ENCODE measurements around the gene MSGN1. TPM values are rescaled to one million over a fixed set of nuclear protein-coding genes. Genes with fewer than 3 reads are reported as not detected.
A peak's percentile ranks its signal among the peaks of the same experiment; 100 is the strongest.
"Not testable (repeated sequence)": the region's sequence is repeated elsewhere in the genome, so short reads cannot be mapped to it uniquely, and the experiment has no call there.

The MSGN1 gene
- total RNA-seq, 2 experiments from 2014 or later, result not detected

GRCh38 chr2:17813010-17813741, 3.1 kb upstream of the MSGN1 start:
- H3K36me3 Mint-ChIP-seq (ENCODE audit: low read depth), result no peaks in the 10 kb centered on the region
- CTCF ChIA-PET, result interaction anchor here (0.7 kb wide), 1 partner anchor 1898 kb away, joined by 3 read pairs; no protein-coding TSS in a partner anchor
- no peak overlapping the region for H3K4me3 Mint-ChIP-seq
- no peak for ATAC-seq
- H3K27ac Mint-ChIP-seq, result no peak overlapping the region
- H3K9me3 Mint-ChIP-seq (ENCODE audit: insufficient read depth), result no peaks in the 10 kb centered on the region
- peaks cover 32% of the 10 kb centered on the region for H3K27me3 Mint-ChIP-seq (ENCODE audit: low read depth)
- H3K4me1 Mint-ChIP-seq (ENCODE audit: low read depth), result peaks cover 10% of the 10 kb centered on the region
- DNase-seq, result no peak
- POLR2A ChIA-PET, result interaction anchor here (0.6 kb wide), 1 partner anchor 44 kb away, joined by 3 read pairs; no protein-coding TSS in a partner anchor

GRCh38 chr2:17813742-17814473, 2.4 kb upstream of the MSGN1 start:
- Mint-ChIP-seq H3K9me3 (ENCODE audit: insufficient read depth) (no peaks in the 10 kb centered on the region), H3K36me3 (ENCODE audit: low read depth) (no peaks in the 10 kb centered on the region), H3K27me3 (ENCODE audit: low read depth) (peaks cover 32% of the 10 kb centered on the region), H3K4me1 (ENCODE audit: low read depth) (peaks cover 10% of the 10 kb centered on the region), H3K27ac (no peak overlapping the region), H3K4me3 (no peak overlapping the region)
- ChIA-PET POLR2A (interaction anchor here (0.6 kb wide), 1 partner anchor 45 kb away, joined by 3 read pairs; no protein-coding TSS in a partner anchor), CTCF (interaction anchor here (0.7 kb wide), 1 partner anchor 1899 kb away, joined by 3 read pairs; no protein-coding TSS in a partner anchor)
- DNase-seq (no peak), ATAC-seq (no peak)

- Mint-ChIP-seq H3K27ac (no peak overlapping the region), H3K36me3 (ENCODE audit: low read depth) (no peaks in the 10 kb centered on the region), H3K27me3 (ENCODE audit: low read depth) (peaks cover 32% of the 10 kb centered on the region), H3K9me3 (ENCODE audit: insufficient read depth) (no peaks in the 10 kb centered on the region), H3K4me1 (ENCODE audit: low read depth) (peaks cover 10% of the 10 kb centered on the region), H3K4me3 (no peak overlapping the region)
- ChIA-PET POLR2A (no interaction called here), CTCF (no interaction called here)
- DNase-seq (no peak), ATAC-seq (no peak)
Observed at GRCh38 chr2:17814601-17815000, 1.7 kb upstream of the MSGN1 start.

GRCh38 chr2:17815468-17816184, 634 bp upstream of the MSGN1 start:
- Mint-ChIP-seq H3K4me1 (ENCODE audit: low read depth) (peaks cover 12% of the 10 kb centered on the region), H3K27me3 (ENCODE audit: low read depth) (peaks cover 32% of the 10 kb centered on the region), H3K36me3 (ENCODE audit: low read depth) (no peaks in the 10 kb centered on the region), H3K27ac (no peak overlapping the region), H3K4me3 (no peak overlapping the region), H3K9me3 (ENCODE audit: insufficient read depth) (no peaks in the 10 kb centered on the region)
- DNase-seq (no peak), ATAC-seq (no peak)
- ChIA-PET POLR2A (interaction anchor here (0.6 kb wide), 1 partner anchor 1316 kb away, joined by 3 read pairs; no protein-coding TSS in a partner anchor), CTCF (no interaction called here)

- ATAC-seq (no peak), DNase-seq (no peak)
- no peak overlapping the region for H3K27ac Mint-ChIP-seq
- H3K27me3 Mint-ChIP-seq (ENCODE audit: low read depth), result peaks cover 27% of the 10 kb centered on the region
- no peaks in the 10 kb centered on the region for H3K36me3 Mint-ChIP-seq (ENCODE audit: low read depth)
- H3K4me3 Mint-ChIP-seq, result no peak overlapping the region
- ChIA-PET CTCF (no interaction called here), POLR2A (no interaction called here)
- no peaks in the 10 kb centered on the region for H3K9me3 Mint-ChIP-seq (ENCODE audit: insufficient read depth)
- H3K4me1 Mint-ChIP-seq (ENCODE audit: low read depth), result peaks cover 34% of the 10 kb centered on the region
Observed at GRCh38 chr2:17818235-17818815, 2.1 kb downstream of the MSGN1 start.

GRCh38 chr2:17821080-17821479, 4.8 kb downstream of the MSGN1 start:
- POLR2A ChIA-PET, result interaction anchor here (0.7 kb wide), 1 partner anchor 67 kb away, joined by 4 read pairs; the partner anchor contains the start of genes GEN1 and SMC6
- no peaks in the 10 kb centered on the region for H3K36me3 Mint-ChIP-seq (ENCODE audit: low read depth)
- CTCF ChIA-PET, result interaction anchor here (1.0 kb wide), 1 partner anchor 150 kb away, joined by 3 read pairs; no protein-coding TSS in a partner anchor

GRCh38 chr2:17821535-17822444, 5.5 kb downstream of the MSGN1 start:
- H3K36me3 Mint-ChIP-seq (ENCODE audit: low read depth), result no peaks in the 10 kb centered on the region
- H3K4me1 Mint-ChIP-seq (ENCODE audit: low read depth), result peaks cover 24% of the 10 kb centered on the region
- no peak overlapping the region for H3K4me3 Mint-ChIP-seq
- H3K27me3 Mint-ChIP-seq (ENCODE audit: low read depth), result peaks cover 19% of the 10 kb centered on the region
- DNase-seq, result no peak
- ChIA-PET CTCF (interaction anchor here (1.0 kb wide), 1 partner anchor 151 kb away, joined by 3 read pairs; no protein-coding TSS in a partner anchor), POLR2A (interaction anchor here (0.7 kb wide), 1 partner anchor 68 kb away, joined by 4 read pairs; the partner anchor contains the start of genes GEN1 and SMC6)
- H3K9me3 Mint-ChIP-seq (ENCODE audit: insufficient read depth), result no peaks in the 10 kb centered on the region
- ATAC-seq, result peak; percentile 53
- H3K27ac Mint-ChIP-seq, result peak overlapping the region; percentile 71

More at GRCh38 chr2:17821080-17821479, 4.8 kb downstream of the MSGN1 start:
- ATAC-seq (no peak), DNase-seq (no peak)
- Mint-ChIP-seq H3K4me1 (ENCODE audit: low read depth) (peaks cover 24% of the 10 kb centered on the region), H3K27me3 (ENCODE audit: low read depth) (peaks cover 23% of the 10 kb centered on the region), H3K27ac (no peak overlapping the region), H3K4me3 (no peak overlapping the region), H3K9me3 (ENCODE audit: insufficient read depth) (no peaks in the 10 kb centered on the region)

GRCh38 chr2:17822445-17823117, 6.3 kb downstream of the MSGN1 start:
- ChIA-PET POLR2A (no interaction called here), CTCF (no interaction called here)
- H3K9me3 Mint-ChIP-seq (ENCODE audit: insufficient read depth), result no peaks in the 10 kb centered on the region
- H3K27ac Mint-ChIP-seq, result peak overlapping the region; percentile 72
- no peaks in the 10 kb centered on the region for H3K36me3 Mint-ChIP-seq (ENCODE audit: low read depth)
- DNase-seq (no peak), ATAC-seq (no peak)
- peaks cover 16% of the 10 kb centered on the region for H3K27me3 Mint-ChIP-seq (ENCODE audit: low read depth)
- H3K4me3 Mint-ChIP-seq, result no peak overlapping the region
- peaks cover 24% of the 10 kb centered on the region for H3K4me1 Mint-ChIP-seq (ENCODE audit: low read depth)

- CTCF ChIA-PET; POLR2A ChIA-PET; H3K9me3 Mint-ChIP-seq (ENCODE audit: insufficient read depth); DNase-seq; H3K4me3 Mint-ChIP-seq; H3K27ac Mint-ChIP-seq; H3K36me3 Mint-ChIP-seq (ENCODE audit: low read depth); ATAC-seq: not testable (repeated sequence)
- H3K27me3 Mint-ChIP-seq (ENCODE audit: low read depth), result peaks cover 15% of the 10 kb centered on the region
- peaks cover 24% of the 10 kb centered on the region for H3K4me1 Mint-ChIP-seq (ENCODE audit: low read depth)
Observed at GRCh38 chr2:17823646-17824045, 7.4 kb downstream of the MSGN1 start.

GRCh38 chr2:17827316-17827715, 11.1 kb downstream of the MSGN1 start:
- ChIA-PET CTCF (no interaction called here), POLR2A (no interaction called here)
- Mint-ChIP-seq H3K4me1 (ENCODE audit: low read depth) (peaks cover 9% of the 10 kb centered on the region), H3K27me3 (ENCODE audit: low read depth) (peaks cover 34% of the 10 kb centered on the region), H3K27ac (no peak overlapping the region), H3K4me3 (no peak overlapping the region), H3K9me3 (ENCODE audit: insufficient read depth) (no peaks in the 10 kb centered on the region), H3K36me3 (ENCODE audit: low read depth) (no peaks in the 10 kb centered on the region)
- ATAC-seq (no peak), DNase-seq (no peak)
